NCI-H526 treated with DMSO at 0.1 percent for 48 hours (cell line): ENCODE data around the gene YPEL5.

ENCODE experiments used
- DNase-seq: peaks from one replicate; lab custom pipeline; 2025; lab: John Stamatoyannopoulos, UW

The YPEL5 gene

DNA sequence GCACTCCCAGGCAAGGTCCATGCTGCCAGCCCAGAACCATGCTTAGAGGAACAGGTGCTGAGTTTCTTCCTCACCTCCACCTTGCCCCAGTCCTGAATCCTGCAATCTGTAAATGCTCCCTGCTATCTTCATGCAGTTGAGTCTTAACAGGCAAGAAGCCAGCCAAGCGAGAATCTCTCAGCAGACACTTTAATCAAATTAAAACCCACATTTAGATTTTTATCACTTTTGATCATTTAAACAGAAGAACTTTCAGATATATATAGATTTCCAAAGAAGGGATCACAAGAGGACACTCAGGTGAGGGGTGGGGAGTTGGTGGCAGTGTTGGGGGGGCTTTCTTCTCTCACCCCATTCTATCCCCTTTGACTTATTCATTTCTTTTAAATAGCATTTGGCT, 58.6 kb downstream of the YPEL5 start:
- DNase-seq: no peak

DNA sequence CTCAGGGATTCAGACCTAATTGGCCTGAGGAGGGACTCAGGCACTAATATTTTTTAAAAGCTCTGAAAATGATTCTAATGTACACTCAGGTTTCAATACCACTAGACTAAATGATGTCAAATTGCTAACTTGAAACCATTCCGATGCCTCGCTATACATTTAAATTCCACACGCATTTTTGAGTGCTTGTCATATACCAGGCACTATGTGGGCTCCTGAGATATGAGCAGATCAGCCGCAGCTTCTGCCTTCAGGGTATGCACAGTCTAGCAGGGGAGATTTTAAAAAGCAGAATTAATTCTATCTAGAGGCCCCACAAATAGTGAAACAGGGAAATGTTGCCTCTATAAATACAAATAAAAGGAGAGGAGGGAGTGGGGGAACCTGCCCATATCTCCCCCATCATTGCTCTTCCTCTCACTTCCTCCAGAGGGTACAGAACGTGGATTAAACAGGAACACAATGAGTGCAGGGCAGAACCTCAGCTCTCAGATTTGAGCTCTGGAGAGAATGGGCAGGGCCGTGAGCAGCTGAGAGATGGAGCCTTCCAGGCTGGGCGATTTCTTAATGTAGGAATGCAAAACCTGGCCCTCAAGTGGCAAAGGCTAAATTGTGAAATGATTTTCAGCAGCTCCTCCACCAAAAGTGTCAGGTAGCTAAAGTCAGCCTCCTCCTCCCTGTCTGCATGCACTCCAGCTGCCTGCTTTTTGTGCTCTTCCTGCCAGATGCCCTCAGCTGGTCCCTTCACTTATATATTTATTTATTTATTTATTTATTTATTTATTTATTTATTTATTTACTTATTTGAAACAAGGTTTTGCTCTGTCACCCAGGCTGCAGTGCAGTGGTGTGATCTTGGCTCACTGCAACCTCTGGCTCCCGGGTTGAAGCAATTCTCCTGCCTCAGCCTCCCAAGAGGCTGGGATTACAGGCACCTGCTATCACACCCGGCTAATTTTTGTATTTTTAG, 59.9 kb downstream of the YPEL5 start:
- DNase-seq: no peak

DNA sequence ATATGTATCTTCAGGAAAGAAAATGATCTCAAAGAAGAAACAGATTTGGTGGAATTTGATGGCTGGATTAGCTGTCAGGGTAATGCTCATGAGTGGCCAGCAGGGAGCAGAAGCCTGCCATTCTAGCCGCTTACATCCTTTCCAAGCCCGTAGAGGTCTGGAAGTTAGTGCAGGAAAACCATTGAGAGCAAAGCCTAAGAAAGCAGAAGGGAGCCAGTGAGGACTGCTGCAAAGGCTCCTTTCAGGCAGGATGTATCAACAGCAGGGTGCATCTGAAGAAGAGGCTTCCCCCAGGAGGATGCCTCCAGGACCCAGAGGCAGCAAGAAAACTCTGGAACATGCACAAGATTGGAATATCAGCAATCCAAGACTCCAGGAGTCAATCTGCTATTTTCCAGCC, 61.6 kb downstream of the YPEL5 start:
- DNase-seq: peak; percentile 64

- DNase-seq: no peak
These were observed 62.4 kb downstream of the YPEL5 start for GRCh38 chr2:30209227-30209626.
